ENCODE results near the gene RMDN3. TPM values are rescaled to one million over a fixed set of nuclear protein-coding genes. Genes with fewer than 3 reads are reported as not detected.

The RMDN3 gene
- total and polyA plus RNA-seq, 4 donors = 27.5 to 33.8 (median 30.2) TPM

GRCh38 chr15:40773902-40774301, 18.8 kb upstream of the RMDN3 start (continued):
- TF ChIP-seq, protein P1, sequence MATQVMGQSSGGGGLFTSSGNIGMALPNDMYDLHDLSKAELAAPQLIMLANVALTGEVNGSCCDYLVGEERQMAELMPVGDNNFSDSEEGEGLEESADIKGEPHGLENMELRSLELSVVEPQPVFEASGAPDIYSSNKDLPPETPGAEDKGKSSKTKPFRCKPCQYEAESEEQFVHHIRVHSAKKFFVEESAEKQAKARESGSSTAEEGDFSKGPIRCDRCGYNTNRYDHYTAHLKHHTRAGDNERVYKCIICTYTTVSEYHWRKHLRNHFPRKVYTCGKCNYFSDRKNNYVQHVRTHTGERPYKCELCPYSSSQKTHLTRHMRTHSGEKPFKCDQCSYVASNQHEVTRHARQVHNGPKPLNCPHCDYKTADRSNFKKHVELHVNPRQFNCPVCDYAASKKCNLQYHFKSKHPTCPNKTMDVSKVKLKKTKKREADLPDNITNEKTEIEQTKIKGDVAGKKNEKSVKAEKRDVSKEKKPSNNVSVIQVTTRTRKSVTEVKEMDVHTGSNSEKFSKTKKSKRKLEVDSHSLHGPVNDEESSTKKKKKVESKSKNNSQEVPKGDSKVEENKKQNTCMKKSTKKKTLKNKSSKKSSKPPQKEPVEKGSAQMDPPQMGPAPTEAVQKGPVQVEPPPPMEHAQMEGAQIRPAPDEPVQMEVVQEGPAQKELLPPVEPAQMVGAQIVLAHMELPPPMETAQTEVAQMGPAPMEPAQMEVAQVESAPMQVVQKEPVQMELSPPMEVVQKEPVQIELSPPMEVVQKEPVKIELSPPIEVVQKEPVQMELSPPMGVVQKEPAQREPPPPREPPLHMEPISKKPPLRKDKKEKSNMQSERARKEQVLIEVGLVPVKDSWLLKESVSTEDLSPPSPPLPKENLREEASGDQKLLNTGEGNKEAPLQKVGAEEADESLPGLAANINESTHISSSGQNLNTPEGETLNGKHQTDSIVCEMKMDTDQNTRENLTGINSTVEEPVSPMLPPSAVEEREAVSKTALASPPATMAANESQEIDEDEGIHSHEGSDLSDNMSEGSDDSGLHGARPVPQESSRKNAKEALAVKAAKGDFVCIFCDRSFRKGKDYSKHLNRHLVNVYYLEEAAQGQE (IDR thresholded peaks at IDR 0.05) = no peak
- TF ChIP-seq TAF1 (conservative IDR thresholded peaks at IDR 0.05) (no peak), YY1 (IDR thresholded peaks at IDR 0.05) (no peak), RAD21 (IDR thresholded peaks at IDR 0.05) (no peak), FOXA2 (IDR thresholded peaks at IDR 0.05) (no peak), NR2F2 (IDR thresholded peaks at IDR 0.05) (no peak), JUND (IDR thresholded peaks at IDR 0.05) (no peak), HNF4A (conservative IDR thresholded peaks at IDR 0.05) (no peak), ZBTB33 (IDR thresholded peaks at IDR 0.05) (no peak), EGR1 (IDR thresholded peaks at IDR 0.05; ENCODE audit: low read depth in 2 of 2) (no peak)

DNA sequence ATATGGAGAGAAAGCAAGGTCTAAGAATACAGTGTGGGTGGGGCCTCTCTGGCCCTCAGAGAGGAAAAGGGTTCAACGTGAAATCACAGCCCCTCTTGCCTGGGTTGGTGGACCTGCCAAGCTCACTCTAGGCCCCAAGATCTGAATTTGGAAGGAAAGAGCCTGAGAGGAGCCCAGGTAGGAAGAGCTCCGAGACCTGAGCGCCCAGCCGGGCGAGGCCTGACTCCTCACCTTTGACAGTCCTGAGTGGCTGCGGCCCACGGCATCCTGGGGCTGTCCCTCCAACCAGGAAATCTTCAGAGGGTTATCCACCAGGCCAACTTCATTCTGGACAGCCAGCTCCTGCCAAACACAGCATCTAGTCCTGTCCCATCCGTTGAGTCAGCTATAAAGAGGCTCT, 18.4 kb upstream of the RMDN3 start:
- H3K9ac ChIP-seq (ENCODE audit: low read depth in 1 of 2, low read length in 2 of 2) = no peak overlapping the region
- H3K27me3 ChIP-seq (ENCODE audit: control insufficient read depth in 4 of 4, insufficient read depth in 4 of 4, low read length in 3 of 4) = no peaks in the 10 kb centered on the region
- no peak overlapping the region for H3K27ac ChIP-seq (ENCODE audit: low read depth in 1 of 2, low read length in 2 of 2)
- 91% methylated on average over 8 of the region's 8 CpGs for WGBS
- H3K4me1 ChIP-seq (ENCODE audit: control insufficient read depth in 4 of 4, insufficient read depth in 4 of 4, low read length in 3 of 4) = peaks cover 4 to 58% (median 40%) of the 10 kb centered on the region in 4 donors
- TF ChIP-seq NR2F2 (IDR thresholded peaks at IDR 0.05) (no peak), TAF1 (conservative IDR thresholded peaks at IDR 0.05) (no peak), MAX (IDR thresholded peaks at IDR 0.05) (no peak), JUND (IDR thresholded peaks at IDR 0.05) (no peak), YY1 (IDR thresholded peaks at IDR 0.05) (no peak), SP1 (IDR thresholded peaks at IDR 0.05) (no peak), RXRA (IDR thresholded peaks at IDR 0.05) (no peak), HNF4G (IDR thresholded peaks at IDR 0.05) (no peak), ZBTB33 (IDR thresholded peaks at IDR 0.05) (no peak), HNF4A (conservative IDR thresholded peaks at IDR 0.05) (no peak), FOXA1 (IDR thresholded peaks at IDR 0.05) (no peak), GABPA (IDR thresholded peaks at IDR 0.05 in 1 of 2, conservative IDR thresholded peaks at IDR 0.05 in 1 of 2) (no peak), EGR1 (IDR thresholded peaks at IDR 0.05; ENCODE audit: low read depth in 2 of 2) (no peak), RAD21 (IDR thresholded peaks at IDR 0.05) (no peak), FOXA2 (IDR thresholded peaks at IDR 0.05) (no peak)
- TF ChIP-seq, protein P2, sequence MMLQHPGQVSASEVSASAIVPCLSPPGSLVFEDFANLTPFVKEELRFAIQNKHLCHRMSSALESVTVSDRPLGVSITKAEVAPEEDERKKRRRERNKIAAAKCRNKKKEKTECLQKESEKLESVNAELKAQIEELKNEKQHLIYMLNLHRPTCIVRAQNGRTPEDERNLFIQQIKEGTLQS (IDR thresholded peaks at IDR 0.05) = no peak
- TF ChIP-seq, protein P1 (IDR thresholded peaks at IDR 0.05) = no peak
- TF ChIP-seq, protein P3, sequence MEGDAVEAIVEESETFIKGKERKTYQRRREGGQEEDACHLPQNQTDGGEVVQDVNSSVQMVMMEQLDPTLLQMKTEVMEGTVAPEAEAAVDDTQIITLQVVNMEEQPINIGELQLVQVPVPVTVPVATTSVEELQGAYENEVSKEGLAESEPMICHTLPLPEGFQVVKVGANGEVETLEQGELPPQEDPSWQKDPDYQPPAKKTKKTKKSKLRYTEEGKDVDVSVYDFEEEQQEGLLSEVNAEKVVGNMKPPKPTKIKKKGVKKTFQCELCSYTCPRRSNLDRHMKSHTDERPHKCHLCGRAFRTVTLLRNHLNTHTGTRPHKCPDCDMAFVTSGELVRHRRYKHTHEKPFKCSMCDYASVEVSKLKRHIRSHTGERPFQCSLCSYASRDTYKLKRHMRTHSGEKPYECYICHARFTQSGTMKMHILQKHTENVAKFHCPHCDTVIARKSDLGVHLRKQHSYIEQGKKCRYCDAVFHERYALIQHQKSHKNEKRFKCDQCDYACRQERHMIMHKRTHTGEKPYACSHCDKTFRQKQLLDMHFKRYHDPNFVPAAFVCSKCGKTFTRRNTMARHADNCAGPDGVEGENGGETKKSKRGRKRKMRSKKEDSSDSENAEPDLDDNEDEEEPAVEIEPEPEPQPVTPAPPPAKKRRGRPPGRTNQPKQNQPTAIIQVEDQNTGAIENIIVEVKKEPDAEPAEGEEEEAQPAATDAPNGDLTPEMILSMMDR (IDR thresholded peaks at IDR 0.05; ENCODE audit: low read depth, low read length, missing input control) = no peak
- no peak overlapping the region for H3K4me3 ChIP-seq (ENCODE audit: low read depth in 1 of 3, low read length in 3 of 3)
- H3K36me3 ChIP-seq (ENCODE audit: control insufficient read depth in 4 of 4, insufficient read depth in 3 of 4, low read depth in 1 of 4, low read length in 3 of 4) = peaks cover 1 to 21% (median 13%) of the 10 kb centered on the region in 4 donors
- no peaks in the 10 kb centered on the region for H3K9me3 ChIP-seq (ENCODE audit: control insufficient read depth in 4 of 4, low read length in 3 of 4)
- no peak for DNase-seq (ENCODE audit: low spot score)
